Neural cell (in vitro differentiated cells): ENCODE data around the gene GMDS. TPM values are rescaled to one million over a fixed set of nuclear protein-coding genes. Genes with fewer than 3 reads are reported as not detected.

ENCODE experiments used
- H2AFZ ChIP-seq: fragments of 200-600, 300-800 bp; sonication (generic), shearing (Covaris generic); 2 replicates; pipeline ENCODE4 v1.6.0; 2014; ENCODE audit warnings: low read depth, mild to moderate bottlenecking, antibody characterized with exemption, low read length, moderate library complexity
- H3F3A ChIP-seq: fragments of 200-600 bp; shearing (Covaris generic); 2 replicates; pipeline ENCODE4 v1.6.1; 2016; ENCODE audit warnings: mild to moderate bottlenecking, moderate library complexity, mixed read lengths, antibody characterized with exemption, low read length; ENCODE audit not compliant: insufficient read depth, poor library complexity, severe bottlenecking
- H3K27ac ChIP-seq: fragments of 200-600, 300-800 bp; sonication (generic), shearing (Covaris generic); 2 replicates; pipeline ENCODE4 v1.5.1; 2014; ENCODE audit warnings: mild to moderate bottlenecking, low read length, moderate library complexity
- H3K27me3 ChIP-seq: fragments of 300-800, 200-600 bp; sonication (generic), shearing (Covaris generic); 2 replicates; pipeline ENCODE4 v1.6.0; 2014; ENCODE audit warnings: mild to moderate bottlenecking, low read depth, low read length, moderate library complexity; ENCODE audit not compliant: insufficient read depth
- H3K36me3 ChIP-seq: fragments of 300-800, 200-600 bp; sonication (generic), shearing (Covaris generic); 2 replicates; pipeline ENCODE4 v1.5.1; 2014; ENCODE audit warnings: mild to moderate bottlenecking, antibody characterized with exemption, low read length, moderate library complexity; ENCODE audit not compliant: insufficient read depth
- H3K4me2 ChIP-seq: fragments of 300-800, 200-600 bp; sonication (generic), shearing (Covaris generic); 2 replicates; pipeline ENCODE4 v1.6.0; 2014; ENCODE audit warnings: mild to moderate bottlenecking, low read length
- H3K4me3 ChIP-seq: fragments of 300-800, 200-600 bp; sonication (generic), shearing (Covaris generic); 2 replicates; pipeline ENCODE4 v1.5.1; 2014; ENCODE audit warnings: mild to moderate bottlenecking, low read length, moderate library complexity
- H3K79me2 ChIP-seq: fragments of 200-600 bp; shearing (Covaris generic); replicated peaks from 2 replicates; pipeline ENCODE4 v1.6.0; 2014; ENCODE audit warnings: mild to moderate bottlenecking, low read length, moderate library complexity; ENCODE audit not compliant: insufficient read depth
- H3K9ac ChIP-seq: fragments of 300-800, 200-600 bp; sonication (generic), shearing (Covaris generic); 2 replicates; pipeline ENCODE4 v1.6.1; 2016; ENCODE audit warnings: mild to moderate bottlenecking, low read length, mixed read lengths
- H3K9me2 ChIP-seq: fragments of 200-600 bp; shearing (Covaris generic); 2 replicates; pipeline ENCODE4 v1.6.1; 2016; ENCODE audit warnings: mild to moderate bottlenecking, low read length, mixed read lengths; ENCODE audit not compliant: insufficient read depth
- H3K9me3 ChIP-seq: fragments of 200-600, 300-800 bp; sonication (generic), shearing (Covaris generic); 2 replicates; pipeline ENCODE4 v1.6.1; 2016; ENCODE audit warnings: mild to moderate bottlenecking, mixed run types, low read length, moderate library complexity, mixed read lengths
- H4K20me1 ChIP-seq: fragments of 200-600 bp; shearing (Covaris generic); 2 replicates; pipeline ENCODE4 v1.6.1; 2016; ENCODE audit warnings: mild to moderate bottlenecking, mixed run types; ENCODE audit not compliant: insufficient read depth
- CTCF ChIP-seq: fragments of 450-650 bp; IDR thresholded peaks from 2 replicates; pipeline ENCODE4 v1.5.1; 2014; ENCODE audit warnings: antibody characterized with exemption, mild to moderate bottlenecking, moderate library complexity; ENCODE audit not compliant: poor library complexity, severe bottlenecking
- EP300 ChIP-seq: fragments of 450-650 bp; conservative IDR thresholded peaks from 2 replicates; pipeline ENCODE4 v1.6.1; 2014; ENCODE audit warnings: antibody characterized with exemption, mild to moderate bottlenecking, moderate library complexity; ENCODE audit not compliant: poor library complexity, severe bottlenecking
- EZH2 ChIP-seq: fragments of 200-600, 300-800 bp; shearing (Covaris generic), sonication (generic); IDR thresholded peaks from 2 replicates; pipeline ENCODE4 v1.6.1; 2014; ENCODE audit warnings: antibody characterized with exemption, low read length, borderline replicate concordance, mild to moderate bottlenecking; ENCODE audit not compliant: insufficient read depth, poor library complexity, severe bottlenecking
- MXI1 ChIP-seq: fragments of 450-650 bp; conservative IDR thresholded peaks from 2 replicates; pipeline ENCODE4 v1.6.1; 2014; ENCODE audit warnings: antibody characterized with exemption, mild to moderate bottlenecking; ENCODE audit not compliant: poor library complexity, severe bottlenecking
- POLR2AphosphoS5 ChIP-seq: IDR thresholded peaks from 2 replicates; pipeline ENCODE4 v1.6.1; 2012
- RAD21 ChIP-seq: fragments of 450-650 bp; conservative IDR thresholded peaks from 2 replicates; pipeline ENCODE4 v1.6.1; 2014; ENCODE audit warnings: antibody characterized with exemption, mild to moderate bottlenecking, moderate library complexity
- REST ChIP-seq: IDR thresholded peaks from 2 replicates; pipeline ENCODE4 v1.6.1; 2012; ENCODE audit warnings: borderline replicate concordance
- SMC3 ChIP-seq: fragments of 450-650 bp; conservative IDR thresholded peaks from 2 replicates; pipeline ENCODE4 v1.6.1; 2014; ENCODE audit warnings: antibody characterized with exemption, mild to moderate bottlenecking, moderate library complexity; ENCODE audit not compliant: poor library complexity
- TAF1 ChIP-seq: IDR thresholded peaks from 2 replicates; pipeline ENCODE4 v1.6.1; 2012; ENCODE audit warnings: low read depth
- polyA plus RNA-seq: library from polyadenylated mRNA; depleted of rRNA; stranded (reverse); fragments of >200 nt; gene quantifications from 2 replicates; pipeline ENCODE4 v1.2.3, GENCODE V29; 2014

Gene GMDS
- polyA plus RNA-seq, 1 donor from 2014 or later = 11.4 TPM

- H2AFZ ChIP-seq = no peak overlapping the region
- H4K20me1 ChIP-seq = no peaks in the 10 kb centered on the region
- no peaks in the 10 kb centered on the region for H3F3A ChIP-seq
- no peaks in the 10 kb centered on the region for H3K27me3 ChIP-seq
- no peak overlapping the region for H3K4me2 ChIP-seq
- no peak overlapping the region for H3K9ac ChIP-seq
- no peaks in the 10 kb centered on the region for H3K9me2 ChIP-seq
- H3K9me3 ChIP-seq = no peaks in the 10 kb centered on the region
- no peak for TF ChIP-seq EP300
- no peak for TF ChIP-seq TAF1
- no peak for TF ChIP-seq RAD21
- no peak for TF ChIP-seq SMC3
- no peak for TF ChIP-seq EZH2
- TF ChIP-seq REST = no peak
- no peak for TF ChIP-seq MXI1
- TF ChIP-seq POLR2AphosphoS5 = no peak
- no peak for TF ChIP-seq CTCF
- H3K4me3 ChIP-seq = no peak overlapping the region
- no peaks in the 10 kb centered on the region for H3K79me2 ChIP-seq
- H3K27ac ChIP-seq = no peak overlapping the region
- no peaks in the 10 kb centered on the region for H3K36me3 ChIP-seq
These were observed 298.8 kb downstream of the GMDS start for GRCh38 chr6:1946583-1946982.

- H3K9me2 ChIP-seq = no peaks in the 10 kb centered on the region
- no peak overlapping the region for H3K4me2 ChIP-seq
- H3K79me2 ChIP-seq = no peaks in the 10 kb centered on the region
- no peak for TF ChIP-seq MXI1
- TF ChIP-seq EP300 = no peak
- TF ChIP-seq REST = no peak
- no peak for TF ChIP-seq SMC3
- no peak for TF ChIP-seq EZH2
- TF ChIP-seq TAF1 = no peak
- no peak for TF ChIP-seq CTCF
- TF ChIP-seq POLR2AphosphoS5 = no peak
- no peak for TF ChIP-seq RAD21
- H3K27ac ChIP-seq = no peak overlapping the region
- H2AFZ ChIP-seq = no peak overlapping the region
- H3K9me3 ChIP-seq = no peaks in the 10 kb centered on the region
- no peaks in the 10 kb centered on the region for H3K36me3 ChIP-seq
- no peak overlapping the region for H3K9ac ChIP-seq
- H3K27me3 ChIP-seq = no peaks in the 10 kb centered on the region
- no peaks in the 10 kb centered on the region for H4K20me1 ChIP-seq
- no peaks in the 10 kb centered on the region for H3F3A ChIP-seq
- H3K4me3 ChIP-seq = no peak overlapping the region
These were observed 300.1 kb downstream of the GMDS start for GRCh38 chr6:1945235-1945832.
